CD8-positive, alpha-beta memory T cell (primary cell): ENCODE measurements around the gene RUNX3. TPM values are rescaled to one million over a fixed set of nuclear protein-coding genes. Genes with fewer than 3 reads are reported as not detected.
A peak's percentile ranks its signal among the peaks of the same experiment; 100 is the strongest.

Source experiments
- CTCF ChIA-PET: fragments of 350-600 bp; sonication (Branson Sonifier 250); formaldehyde crosslinking; loops from one replicate; lab custom pipeline; 2021; ENCODE audit warnings: antibody characterized with exemption; lab: Charles Lee
- POLR2A ChIA-PET: fragments of 350-600 bp; sonication (Branson Sonifier 250); formaldehyde crosslinking; loops from one replicate; lab custom pipeline; 2021; ENCODE audit warnings: antibody characterized with exemption; lab: Charles Lee
- DNase-seq, 5 donors: peaks; one replicate each; pipeline versions ENCODE4 v3.0.0 to v3.0.0-alpha.2; 2020 to 2022; ENCODE audit warnings: mixed read lengths in 1 of 5
- H3K27ac ChIP-seq: one replicate; pipeline ENCODE4 v1.7.0; 2013; ENCODE audit warnings: low read depth, mild to moderate bottlenecking, low read length, moderate library complexity
- H3K27me3 ChIP-seq: 2 replicates; pipeline ENCODE4 v1.7.0; 2013; ENCODE audit warnings: low read length, mild to moderate bottlenecking; ENCODE audit not compliant: insufficient read depth, poor library complexity, severe bottlenecking
- H3K36me3 ChIP-seq: 2 replicates; pipeline ENCODE4 v1.7.0; 2013; ENCODE audit warnings: mild to moderate bottlenecking, low read length, moderate library complexity; ENCODE audit not compliant: insufficient read depth
- H3K4me1 ChIP-seq: 2 replicates; pipeline ENCODE4 v1.7.0; 2013; ENCODE audit warnings: mild to moderate bottlenecking, low read length, moderate library complexity; ENCODE audit not compliant: insufficient read depth
- H3K4me3 ChIP-seq: 2 replicates; pipeline ENCODE4 v1.7.0; 2013; ENCODE audit warnings: mild to moderate bottlenecking, low read length
- H3K9me3 ChIP-seq: 2 replicates; pipeline ENCODE4 v1.7.0; 2013; ENCODE audit warnings: mild to moderate bottlenecking, low read length
- H3K27ac Mint-ChIP-seq, 8 donors: one replicate each; pipeline ENCODE4 v1.8.0; 2020 to 2021; ENCODE audit warnings: mixed read lengths in 8 of 8, mild to moderate bottlenecking in 6 of 8, inconsistent platforms in 3 of 8, moderate library complexity in 3 of 8
- H3K27me3 Mint-ChIP-seq, 2 donors: one replicate each; pipeline ENCODE4 v1.8.0; 2020 to 2021; ENCODE audit warnings: mixed read lengths in 2 of 2, mild to moderate bottlenecking in 1 of 2, moderate library complexity in 1 of 2
- H3K36me3 Mint-ChIP-seq, 3 donors: one replicate each; pipeline ENCODE4 v1.8.0; 2020 to 2021; ENCODE audit warnings: mixed read lengths in 3 of 3, inconsistent platforms in 1 of 3, mild to moderate bottlenecking in 1 of 3
- H3K4me1 Mint-ChIP-seq, 3 donors: one replicate each; pipeline ENCODE4 v1.8.0; 2020 to 2021; ENCODE audit warnings: mixed read lengths in 3 of 3, inconsistent platforms in 1 of 3, mild to moderate bottlenecking in 1 of 3
- H3K4me3 Mint-ChIP-seq, 7 donors: one replicate each; pipeline ENCODE4 v1.8.0; 2020 to 2021; ENCODE audit warnings: mixed read lengths in 7 of 7, mild to moderate bottlenecking in 6 of 7, moderate library complexity in 4 of 7, inconsistent platforms in 2 of 7
- H3K9me3 Mint-ChIP-seq, 5 donors: one replicate each; pipeline ENCODE4 v1.8.0; 2020 to 2022; ENCODE audit warnings: mixed read lengths in 5 of 5, mild to moderate bottlenecking in 3 of 5, moderate library complexity in 2 of 5, inconsistent platforms in 1 of 5
- polyA plus RNA-seq: library from polyadenylated mRNA; unstranded; fragments of 300-500 nt; fragmentation: Illumina TruSeq; gene quantifications from one replicate; pipeline ENCODE4 v1.2.3, GENCODE V29; 2021
- total RNA-seq, 2 experiments: library from RNA; stranded (reverse); gene quantifications; one replicate each; pipeline ENCODE4 v1.2.3, GENCODE V29; 2021

The RUNX3 gene
- total and polyA plus RNA-seq, 3 experiments from 2014 or later = 107 to 241 (median 218) TPM

DNA sequence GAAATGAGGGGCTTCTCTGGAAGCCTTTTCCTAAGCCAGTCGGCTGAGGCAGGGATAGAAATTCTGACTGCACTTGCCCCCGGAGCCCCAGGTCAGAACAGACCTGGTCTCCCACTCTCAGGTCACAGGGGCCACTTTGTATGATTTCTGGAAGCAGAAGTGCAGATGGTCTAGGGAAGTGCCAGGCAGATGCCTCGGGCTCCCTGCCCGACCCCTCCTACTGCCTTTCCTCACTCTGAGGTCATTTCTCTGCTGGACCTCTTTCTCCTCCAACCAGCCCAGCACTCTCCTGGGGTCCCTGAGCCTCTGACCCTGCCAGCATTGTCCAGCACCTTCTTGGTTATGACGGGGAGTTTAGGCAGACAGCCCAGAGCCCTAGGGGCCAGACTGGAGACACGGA is 8.7 kb downstream of the RUNX3 start:
- peaks cover 29 to 94% (median 37%) of the 10 kb centered on the region in 3 donors for H3K36me3 Mint-ChIP-seq

DNA sequence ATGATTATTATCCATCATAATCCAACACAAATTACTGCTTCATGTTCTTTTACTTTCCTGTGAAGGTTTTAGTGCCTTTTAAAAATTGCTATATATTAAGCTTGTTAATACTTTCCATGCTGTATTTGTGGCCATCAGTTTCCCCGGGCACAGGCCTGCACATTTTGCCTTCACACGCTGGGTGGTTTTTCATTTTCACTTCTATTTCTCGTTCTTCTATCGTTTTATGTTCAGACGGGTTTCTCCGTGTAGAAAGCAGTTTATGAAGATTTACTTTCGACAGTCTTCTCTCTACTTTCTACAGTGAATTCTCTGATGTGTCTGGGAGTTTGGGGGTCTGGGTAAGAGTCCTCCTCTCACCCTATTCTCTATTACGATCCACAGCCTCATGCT is 9.5 kb downstream of the RUNX3 start:
- H3K27ac Mint-ChIP-seq = peak overlapping the region; percentile 81 to 100 (median 100)
- H3K4me3 Mint-ChIP-seq = peak overlapping the region; percentile 34 to 76 (median 63)
- CTCF ChIA-PET = interaction anchor here (12.1 kb wide), 1 partner anchor 7 kb away, joined by 171 read pairs; no protein-coding TSS in a partner anchor

More for the DNA sequence above, 8.7 kb downstream of the RUNX3 start:
- no peak for DNase-seq
- Histone ChIP-seq H3K4me1 (peaks cover 98% of the 10 kb centered on the region), H3K4me3 (no peak overlapping the region), H3K27me3 (no peaks in the 10 kb centered on the region), H3K9me3 (no peaks in the 10 kb centered on the region), H3K36me3 (peaks cover 69% of the 10 kb centered on the region), H3K27ac (peak overlapping the region; percentile 64)
- Mint-ChIP-seq H3K4me1 (peaks cover 88 to 98% (median 96%) of the 10 kb centered on the region in 3 donors), H3K9me3 (no peaks in the 10 kb centered on the region), H3K4me3 (peak overlapping the region in 6 of 7 donors; percentile 34 to 92 (median 60)), H3K27ac (peak overlapping the region; percentile 81 to 100 (median 100)), H3K27me3 (peaks cover 0 to 7% of the 10 kb centered on the region in 2 donors)
- CTCF ChIA-PET = interaction anchor here (0.7 to 12.1 kb wide), 4 partner anchors 8 to 101 kb away, joined by 3 to 171 read pairs (median 3); no protein-coding TSS in a partner anchor
- POLR2A ChIA-PET = interaction anchor here (0.7 to 10.6 kb wide), 4 partner anchors 8 to 178 kb away, joined by 3 to 282 read pairs (median 3); no protein-coding TSS in a partner anchor

DNA sequence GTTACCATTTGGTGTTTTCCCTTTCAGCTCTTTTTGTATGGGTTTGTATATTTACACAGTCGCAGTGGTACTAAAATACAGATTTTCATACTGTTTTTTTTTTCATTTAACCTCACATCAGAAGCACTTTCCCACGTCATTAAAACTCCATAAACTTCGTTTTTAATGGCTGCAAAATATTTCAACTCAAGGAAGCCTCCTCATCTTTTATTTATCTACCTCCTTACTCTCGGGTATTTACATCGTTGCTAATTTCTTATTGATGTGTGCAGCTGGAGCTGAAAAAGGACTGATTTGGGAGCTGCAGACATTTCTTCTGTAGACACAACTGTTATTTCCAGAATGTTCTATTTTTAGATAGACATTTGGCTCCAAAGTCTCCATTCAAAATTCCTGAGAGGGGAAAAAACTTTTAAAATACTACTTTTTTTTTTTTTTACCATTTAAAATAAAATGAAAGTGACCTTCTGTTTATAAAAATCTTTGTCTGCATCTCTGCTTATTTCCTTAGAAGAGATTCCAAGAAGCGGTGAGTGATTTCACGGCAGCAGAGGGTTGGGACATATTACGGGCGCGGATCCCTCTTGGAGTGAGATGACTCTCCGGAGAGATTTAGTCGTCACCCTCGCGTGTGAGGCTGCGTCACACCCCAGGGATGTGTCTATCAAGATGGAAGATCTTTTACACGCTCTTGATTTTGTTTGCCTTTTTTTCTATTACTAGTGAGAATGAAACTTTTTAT is 10.1 kb downstream of the RUNX3 start:
- ChIA-PET POLR2A (interaction anchor here (0.6 to 10.6 kb wide), 3 partner anchors 7 to 65 kb away, joined by 4 to 282 read pairs (median 9); partner anchors contain the start of gene RUNX3), CTCF (interaction anchor here (1.1 to 12.1 kb wide), 2 partner anchors 7 kb away, joined by 5 to 171 read pairs; no protein-coding TSS in a partner anchor)
- DNase-seq = peak in 1 of 5 donors; percentile 65
- Histone ChIP-seq H3K36me3 (peaks cover 60% of the 10 kb centered on the region), H3K9me3 (no peaks in the 10 kb centered on the region), H3K4me3 (no peak overlapping the region), H3K27me3 (no peaks in the 10 kb centered on the region), H3K27ac (peak overlapping the region; percentile 64), H3K4me1 (peaks cover 98% of the 10 kb centered on the region)
- peaks cover 25 to 93% (median 31%) of the 10 kb centered on the region in 3 donors for H3K36me3 Mint-ChIP-seq
- H3K9me3 Mint-ChIP-seq = no peaks in the 10 kb centered on the region
- peaks cover 86 to 98% (median 96%) of the 10 kb centered on the region in 3 donors for H3K4me1 Mint-ChIP-seq
- H3K27ac Mint-ChIP-seq = peak overlapping the region; percentile 81 to 100 (median 100)
- H3K27me3 Mint-ChIP-seq = peaks cover 0 to 7% of the 10 kb centered on the region in 2 donors
- H3K4me3 Mint-ChIP-seq = peak overlapping the region; percentile 34 to 83 (median 63)

More for the DNA sequence above, 9.5 kb downstream of the RUNX3 start:
- H3K4me1 ChIP-seq = peaks cover 98% of the 10 kb centered on the region
- H3K9me3 ChIP-seq = no peaks in the 10 kb centered on the region
- H3K9me3 Mint-ChIP-seq = no peaks in the 10 kb centered on the region
- no peak overlapping the region for H3K4me3 ChIP-seq
- POLR2A ChIA-PET = interaction anchor here (1.2 to 10.6 kb wide), 2 partner anchors 7 to 44 kb away, joined by 3 to 282 read pairs; no protein-coding TSS in a partner anchor
- peak overlapping the region; percentile 64 for H3K27ac ChIP-seq
- DNase-seq = no peak
- peaks cover 60% of the 10 kb centered on the region for H3K36me3 ChIP-seq
- peaks cover 0 to 7% of the 10 kb centered on the region in 2 donors for H3K27me3 Mint-ChIP-seq
- H3K36me3 Mint-ChIP-seq = peaks cover 25 to 93% (median 32%) of the 10 kb centered on the region in 3 donors
- H3K4me1 Mint-ChIP-seq = peaks cover 86 to 98% (median 96%) of the 10 kb centered on the region in 3 donors
- H3K27me3 ChIP-seq = no peaks in the 10 kb centered on the region

DNA sequence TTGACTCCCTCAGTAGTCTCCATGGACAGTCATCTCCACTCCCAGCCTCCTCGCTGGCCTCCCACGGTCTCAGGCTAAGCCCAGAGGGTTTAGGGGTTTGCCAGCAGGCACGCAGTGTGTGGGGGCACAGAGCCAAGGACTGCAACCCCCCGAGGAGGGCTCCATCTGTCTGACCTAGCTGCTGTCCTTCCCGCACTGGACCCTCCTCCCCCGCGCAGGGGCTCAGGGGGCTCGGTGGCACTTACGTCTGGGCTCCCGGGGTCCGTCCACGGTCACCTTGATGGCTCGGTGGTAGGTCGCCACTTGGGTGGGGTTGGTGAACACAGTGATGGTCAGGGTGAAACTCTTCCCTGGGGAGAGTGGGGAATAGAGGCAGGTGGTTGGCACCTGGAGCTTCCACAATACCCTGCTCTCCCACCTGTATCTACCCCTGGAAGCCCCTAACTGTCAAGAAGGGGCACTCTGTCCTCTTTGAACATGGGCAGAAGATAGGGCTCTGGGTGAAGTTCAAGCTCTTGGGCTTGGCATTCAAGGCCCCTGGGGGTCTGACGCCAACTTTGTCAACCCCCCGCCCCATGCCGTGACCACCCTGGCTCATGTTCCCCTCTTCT is 11.0 kb downstream of the RUNX3 start:
- H3K4me1 ChIP-seq = peaks cover 98% of the 10 kb centered on the region
- H3K27ac Mint-ChIP-seq = peak overlapping the region; percentile 74 to 100 (median 100)
- no peaks in the 10 kb centered on the region for H3K9me3 ChIP-seq
- H3K27me3 ChIP-seq = no peaks in the 10 kb centered on the region
- no peak overlapping the region for H3K4me3 ChIP-seq
- ChIA-PET CTCF (interaction anchor here (1.0 to 11.0 kb wide), 3 partner anchors 7 to 71 kb away, joined by 3 to 171 read pairs (median 5); partner anchors contain the start of gene RUNX3), POLR2A (interaction anchor here (0.7 to 1.4 kb wide), 2 partner anchors 8 to 10 kb away, joined by 3 to 9 read pairs; partner anchors contain the start of gene RUNX3)
- peaks cover 23 to 94% (median 29%) of the 10 kb centered on the region in 3 donors for H3K36me3 Mint-ChIP-seq
- peaks cover 0 to 4% of the 10 kb centered on the region in 2 donors for H3K27me3 Mint-ChIP-seq
- H3K9me3 Mint-ChIP-seq = no peaks in the 10 kb centered on the region
- no peak for DNase-seq
- peaks cover 85 to 99% (median 92%) of the 10 kb centered on the region in 3 donors for H3K4me1 Mint-ChIP-seq
- no peak overlapping the region for H3K27ac ChIP-seq
- H3K36me3 ChIP-seq = peaks cover 59% of the 10 kb centered on the region
- peak overlapping the region in 5 of 7 donors; percentile 14 to 57 (median 32) for H3K4me3 Mint-ChIP-seq

GRCh38 chr1:24918370-24918769 is 11.7 kb downstream of the RUNX3 start:
- H3K36me3 Mint-ChIP-seq = peaks cover 23 to 94% (median 25%) of the 10 kb centered on the region in 3 donors
- POLR2A ChIA-PET = interaction anchor here (0.7 to 10.1 kb wide), 2 partner anchors 7 to 9 kb away, joined by 3 to 282 read pairs; partner anchors contain the start of gene RUNX3
- CTCF ChIA-PET = interaction anchor here (0.5 to 11.0 kb wide), 4 partner anchors 8 to 989 kb away, joined by 3 to 171 read pairs (median 3); partner anchors contain the start of gene RUNX3

DNA sequence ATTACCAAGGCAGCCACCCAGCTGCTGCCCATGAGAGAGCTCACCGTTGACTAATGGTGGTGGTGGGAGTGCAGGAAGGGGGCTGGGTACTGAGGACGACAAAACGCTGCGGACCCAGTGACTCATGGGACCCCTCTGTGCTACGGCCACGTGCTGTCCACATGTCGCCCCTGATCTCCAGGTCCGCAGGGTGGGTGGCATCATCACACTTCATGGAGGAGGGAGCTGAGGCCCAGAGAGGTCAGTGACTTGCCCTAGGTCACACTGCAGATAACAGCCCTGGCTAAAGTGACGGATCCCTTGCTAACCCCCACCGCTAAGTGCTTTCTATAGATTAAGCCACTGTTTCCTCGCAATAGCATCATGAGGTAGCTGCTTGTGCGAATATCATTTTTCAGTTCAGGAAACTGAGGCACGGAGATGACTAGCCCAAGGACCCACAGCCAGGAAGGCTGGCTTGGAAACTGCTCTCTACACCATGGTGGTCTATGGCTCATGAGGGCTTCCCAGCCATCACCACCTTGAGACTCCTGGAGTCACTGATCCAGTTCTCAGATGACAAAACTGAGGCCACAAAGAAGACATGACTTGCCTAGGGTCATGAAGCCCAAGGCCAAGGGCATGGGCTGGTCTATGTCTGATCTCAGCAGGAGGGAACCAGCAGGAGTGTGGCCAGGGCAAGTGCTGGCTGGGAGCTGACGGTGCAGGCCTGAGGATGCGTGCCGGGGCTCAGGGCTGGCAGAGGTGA is 12.6 kb downstream of the RUNX3 start:
- H3K4me1 Mint-ChIP-seq = peaks cover 84 to 99% (median 86%) of the 10 kb centered on the region in 3 donors
- no peak for DNase-seq
- peak overlapping the region; percentile 68 to 100 (median 84) for H3K27ac Mint-ChIP-seq
- H3K36me3 Mint-ChIP-seq = peaks cover 23 to 97% (median 25%) of the 10 kb centered on the region in 3 donors
- CTCF ChIA-PET = interaction anchor here (0.5 to 11.0 kb wide), 5 partner anchors 9 to 989 kb away, joined by 3 to 171 read pairs (median 3); partner anchors contain the start of gene RUNX3
- H3K27me3 Mint-ChIP-seq = peaks cover 0 to 4% of the 10 kb centered on the region in 2 donors
- H3K36me3 ChIP-seq = peaks cover 65% of the 10 kb centered on the region
- peak overlapping the region in 5 of 7 donors; percentile 23 to 57 (median 37) for H3K4me3 Mint-ChIP-seq
- peaks cover 98% of the 10 kb centered on the region for H3K4me1 ChIP-seq
- H3K9me3 Mint-ChIP-seq = no peaks in the 10 kb centered on the region
- no peak overlapping the region for H3K27ac ChIP-seq
- no peak overlapping the region for H3K4me3 ChIP-seq
- POLR2A ChIA-PET = interaction anchor here (10.1 kb wide), 1 partner anchor 8 kb away, joined by 282 read pairs; the partner anchor contains the start of gene RUNX3
- no peaks in the 10 kb centered on the region for H3K9me3 ChIP-seq
- no peaks in the 10 kb centered on the region for H3K27me3 ChIP-seq

More at GRCh38 chr1:24918370-24918769, 11.7 kb downstream of the RUNX3 start:
- Mint-ChIP-seq H3K27ac (peak overlapping the region; percentile 74 to 100 (median 92)), H3K4me3 (peak overlapping the region in 6 of 7 donors; percentile 25 to 76 (median 50)), H3K27me3 (peaks cover 0 to 4% of the 10 kb centered on the region in 2 donors), H3K4me1 (peaks cover 84 to 99% (median 86%) of the 10 kb centered on the region in 3 donors), H3K9me3 (no peaks in the 10 kb centered on the region)
- Histone ChIP-seq H3K4me3 (no peak overlapping the region), H3K36me3 (peaks cover 59% of the 10 kb centered on the region), H3K27ac (no peak overlapping the region), H3K9me3 (no peaks in the 10 kb centered on the region), H3K4me1 (peaks cover 98% of the 10 kb centered on the region), H3K27me3 (no peaks in the 10 kb centered on the region)
- DNase-seq = no peak
